Dermis microvascular lymphatic vessel endothelial cell (primary cell): ENCODE data around the gene CARM1. TPM values are rescaled to one million over a fixed set of nuclear protein-coding genes. Genes with fewer than 3 reads are reported as not detected.
A peak's percentile ranks its signal among the peaks of the same experiment; 100 is the strongest.
"Not testable (repeated sequence)": the region's sequence is repeated elsewhere in the genome, so short reads cannot be mapped to it uniquely, and the experiment has no call there.

Experiments used
- DNase-seq, 2 donors: peaks; one replicate each; pipeline versions ENCODE4 v3.0.0 to v3.0.0-alpha.2; 2010; ENCODE audit warnings: low read depth in 2 of 2
- total RNA-seq: library from RNA; depleted of rRNA; stranded (reverse); fragments of >200 nt; gene quantifications from 2 replicates; pipeline ENCODE4 v1.2.1, GENCODE V29; 2014

Gene CARM1
- total RNA-seq, 1 donor from 2014 or later, result 19.0 TPM

DNA sequence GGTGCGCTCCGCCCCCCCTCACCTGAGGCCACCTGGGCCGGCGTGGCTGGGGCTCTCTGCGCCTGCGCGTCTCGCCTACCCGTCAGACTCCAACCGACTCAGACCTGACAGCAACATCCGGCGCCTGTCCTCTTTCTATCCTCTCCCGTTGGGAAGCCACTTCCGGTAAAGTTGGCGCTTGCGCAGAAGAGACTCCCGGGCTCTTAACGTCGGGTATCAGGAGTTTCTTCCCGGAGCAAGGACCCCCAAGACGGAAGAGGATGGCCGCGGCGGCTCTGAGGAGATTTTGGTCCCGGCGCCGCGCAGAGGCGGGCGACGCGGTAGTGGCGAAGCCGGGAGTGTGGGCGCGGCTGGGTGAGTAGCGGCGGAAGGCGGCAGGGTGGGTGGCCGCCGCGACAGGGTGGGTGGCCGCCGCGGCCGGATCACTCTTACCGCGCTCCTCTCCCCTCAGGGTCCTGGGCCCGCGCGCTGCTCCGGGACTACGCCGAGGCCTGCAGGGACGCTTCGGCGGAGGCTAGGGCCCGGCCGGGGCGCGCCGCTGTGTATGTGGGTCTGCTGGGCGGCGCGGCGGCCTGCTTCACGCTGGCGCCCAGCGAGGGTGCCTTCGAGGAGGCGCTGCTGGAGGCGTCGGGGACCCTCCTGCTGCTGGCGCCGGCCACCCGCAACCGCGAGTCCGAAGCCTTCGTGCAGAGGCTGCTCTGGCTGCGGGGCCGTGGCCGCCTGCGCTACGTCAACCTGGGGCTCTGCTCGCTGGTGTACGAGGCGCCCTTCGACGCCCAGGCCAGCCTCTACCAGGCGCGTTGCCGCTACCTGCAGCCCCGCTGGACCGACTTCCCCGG, 57.4 kb downstream of the CARM1 start, which contains the start of the genes TIMM29 and YIPF2:
TIMM29 (plus strand) TSS at position 249 of the 839 bp plus-strand sequence; CDS start at position 261, 12 bp downstream.
YIPF2 (minus strand) TSS at position 77 of the 839 bp plus-strand sequence. CDS start 229 bp downstream, outside the sequence.
- DNase-seq, result peak; percentile 96 to 98

DNA sequence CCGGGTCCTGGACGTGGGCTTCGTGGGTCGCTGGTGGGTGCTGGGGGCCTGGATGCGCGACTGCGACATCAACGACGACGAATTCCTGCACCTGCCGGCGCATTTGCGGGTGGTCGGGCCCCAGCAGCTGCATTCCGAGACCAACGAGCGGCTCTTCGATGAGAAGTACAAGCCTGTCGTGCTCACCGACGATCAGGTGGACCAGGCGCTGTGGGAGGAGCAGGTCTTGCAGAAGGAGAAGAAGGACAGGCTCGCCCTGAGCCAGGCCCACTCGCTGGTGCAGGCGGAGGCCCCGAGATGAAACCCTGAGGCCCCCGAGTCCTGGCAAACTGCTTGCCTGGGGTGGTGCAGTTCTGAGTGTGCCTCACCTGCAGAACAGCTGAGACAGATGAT, 58.0 kb downstream of the CARM1 start:
- no peak for DNase-seq

DNA sequence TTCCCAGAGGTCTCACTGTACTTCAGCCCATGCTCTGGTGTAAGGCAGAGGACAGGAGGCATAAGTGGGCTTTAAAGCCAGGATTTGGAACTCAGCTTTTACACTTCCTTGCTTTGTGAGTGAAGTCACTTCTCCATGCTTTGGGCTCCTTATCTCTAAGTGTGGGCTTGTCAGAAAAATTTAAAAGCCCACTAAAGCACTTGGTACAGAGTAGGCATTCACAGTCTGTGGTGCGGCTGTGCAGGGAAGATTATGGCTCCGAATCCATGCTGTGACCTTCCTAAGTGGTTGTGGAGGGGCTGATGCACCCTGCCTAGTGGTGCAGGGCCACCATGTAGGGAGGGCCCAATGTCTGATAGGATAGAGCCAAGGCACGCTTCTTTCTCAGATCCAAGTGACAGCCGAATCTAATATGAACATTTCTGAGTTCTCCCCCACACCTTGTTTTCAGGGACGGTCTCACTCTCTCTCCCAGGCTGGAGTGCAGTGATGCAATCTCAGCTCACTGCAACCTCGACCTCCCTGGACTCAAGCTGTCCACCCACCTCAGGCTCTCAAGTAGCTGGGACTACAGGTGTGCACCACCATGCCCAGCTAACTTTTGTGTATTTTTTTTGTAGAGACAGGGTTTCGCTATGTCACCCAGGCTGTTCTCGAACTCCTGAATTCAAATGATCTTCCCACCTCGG, 64.2 kb downstream of the CARM1 start:
- no peak for DNase-seq

DNA sequence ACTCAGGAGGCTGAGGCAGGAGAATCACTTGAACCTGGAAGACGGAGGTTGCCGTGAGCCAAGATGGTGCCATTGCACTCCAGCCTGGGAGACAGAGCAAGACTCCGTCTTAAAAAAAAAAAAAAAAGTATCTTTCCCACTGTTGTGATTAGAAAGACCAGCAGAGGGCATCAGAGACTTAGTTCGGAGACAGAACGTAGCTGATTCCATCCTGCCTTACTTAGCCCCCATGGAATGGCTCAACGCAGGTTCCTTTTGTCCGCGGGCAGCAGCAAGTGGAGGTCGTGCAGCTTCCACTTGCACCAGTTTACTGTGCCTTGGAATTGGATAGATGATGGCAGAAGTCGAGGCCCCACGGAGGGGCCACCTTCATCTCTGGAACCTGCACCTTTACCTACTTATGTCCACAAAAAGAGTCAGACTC, 65.3 kb downstream of the CARM1 start:
- DNase-seq, result peak; percentile 66 to 81

DNA sequence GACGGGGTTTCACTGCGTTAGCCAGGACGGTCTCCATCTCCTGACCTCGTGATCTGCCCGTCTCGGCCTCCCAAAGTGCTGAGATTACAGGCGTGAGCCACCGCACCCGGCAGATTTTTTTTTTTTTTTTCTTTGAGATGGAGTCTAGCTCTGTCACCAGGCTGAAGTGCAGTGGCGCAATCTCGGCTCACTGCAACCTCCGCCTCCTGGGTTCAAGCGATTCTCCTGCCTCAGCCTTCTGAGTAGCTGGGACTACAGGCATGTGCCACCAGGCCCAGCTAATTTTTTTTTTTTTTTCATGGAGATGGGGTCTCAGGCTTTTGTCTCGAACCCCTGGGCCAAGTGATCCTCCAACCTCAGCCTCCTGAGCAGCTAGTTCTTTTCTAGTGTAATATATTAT, 70.3 kb downstream of the CARM1 start:
- DNase-seq, result not testable (repeated sequence)

DNA sequence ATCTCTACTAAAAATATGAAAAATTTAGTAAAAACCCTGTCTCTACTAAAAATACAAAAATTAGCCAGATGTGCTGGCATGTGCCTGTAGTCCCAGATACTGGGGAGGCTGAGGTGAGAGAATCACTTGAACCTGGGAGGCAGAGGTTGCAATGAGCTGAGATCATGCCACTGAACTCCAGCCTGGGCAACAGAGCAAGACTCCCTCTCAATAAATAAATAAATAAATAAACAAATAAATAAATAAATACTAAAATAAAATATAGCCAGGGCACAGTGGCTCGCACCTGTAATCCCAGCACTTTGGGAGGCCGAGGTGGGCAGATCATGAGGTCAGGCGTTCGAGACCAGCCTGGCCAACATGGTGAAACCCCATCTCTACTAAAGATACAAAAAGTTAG, 72.1 kb downstream of the CARM1 start:
- not testable (repeated sequence) for DNase-seq

DNA sequence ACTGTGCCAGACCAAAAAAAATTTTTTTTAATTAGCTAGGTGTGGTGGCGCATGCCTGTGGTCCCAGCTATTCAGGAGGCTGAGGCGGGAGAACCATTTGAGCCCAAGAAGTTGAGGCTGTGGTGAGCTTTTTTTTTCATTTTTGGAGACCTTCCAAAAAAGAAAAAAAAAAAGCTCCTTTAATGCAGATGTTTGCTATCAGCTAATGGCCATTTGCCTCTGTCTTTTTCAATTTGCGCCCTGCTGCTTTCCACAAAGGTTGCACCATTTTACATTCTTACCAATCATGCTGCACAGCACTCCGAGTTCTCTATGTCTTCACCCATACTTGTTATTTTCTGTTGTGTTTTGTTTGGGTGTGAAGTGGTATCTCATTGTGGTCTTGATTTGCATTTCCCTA, 73.9 kb downstream of the CARM1 start:
- DNase-seq, result no peak

DNA sequence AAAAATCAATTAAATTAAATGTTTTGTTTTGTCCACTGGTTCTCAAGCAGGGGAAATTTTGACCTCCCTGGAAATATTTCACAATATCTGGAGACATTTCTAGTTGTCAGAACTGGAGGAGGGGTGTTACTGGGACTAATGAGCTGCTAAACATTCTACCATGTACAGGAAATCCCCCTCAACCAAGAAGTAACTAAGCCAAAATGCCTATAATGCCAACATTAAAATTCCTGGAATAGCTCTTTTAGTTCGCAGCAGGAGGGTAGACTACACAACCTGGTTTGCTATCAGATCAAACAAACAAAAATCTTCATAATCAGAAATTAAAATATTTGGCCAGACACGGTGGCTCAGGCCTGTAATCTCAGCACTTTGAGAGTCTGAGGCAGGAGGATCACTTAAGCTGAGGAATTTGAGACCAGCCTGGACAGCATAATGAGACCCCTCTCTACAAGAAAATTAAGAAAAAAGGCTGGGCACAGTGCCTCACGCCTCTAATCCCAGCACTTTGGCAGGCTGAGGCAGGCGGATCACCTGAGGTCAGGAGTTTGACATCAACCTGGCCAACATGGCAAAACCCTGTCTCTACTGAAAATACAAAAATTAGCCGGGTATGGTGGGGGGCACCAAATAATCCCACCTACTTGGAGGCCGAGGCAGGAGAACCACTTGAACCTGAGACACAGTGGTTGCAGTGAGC, 75.8 kb downstream of the CARM1 start:
- no peak for DNase-seq

DNA sequence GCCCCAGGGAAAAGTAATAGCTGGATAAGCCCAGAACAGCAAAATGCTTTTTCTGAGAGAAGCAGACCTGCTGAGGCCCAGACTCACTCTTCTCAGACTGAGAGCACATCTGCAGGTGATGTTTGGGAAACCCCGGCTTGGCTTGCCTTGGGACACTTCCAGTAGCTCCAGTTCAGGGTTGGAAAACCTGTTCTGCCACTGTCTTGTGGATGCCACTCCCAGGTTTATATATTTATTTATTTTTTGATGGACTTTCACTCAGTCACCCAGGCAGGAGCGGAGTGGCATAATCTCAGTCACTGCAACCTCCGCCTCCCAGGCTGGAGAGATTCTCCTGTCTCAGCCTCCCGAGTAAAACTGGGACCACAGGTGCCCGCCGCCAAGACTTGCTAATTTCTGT, 81.5 kb downstream of the CARM1 start:
- DNase-seq, result no peak

DNA sequence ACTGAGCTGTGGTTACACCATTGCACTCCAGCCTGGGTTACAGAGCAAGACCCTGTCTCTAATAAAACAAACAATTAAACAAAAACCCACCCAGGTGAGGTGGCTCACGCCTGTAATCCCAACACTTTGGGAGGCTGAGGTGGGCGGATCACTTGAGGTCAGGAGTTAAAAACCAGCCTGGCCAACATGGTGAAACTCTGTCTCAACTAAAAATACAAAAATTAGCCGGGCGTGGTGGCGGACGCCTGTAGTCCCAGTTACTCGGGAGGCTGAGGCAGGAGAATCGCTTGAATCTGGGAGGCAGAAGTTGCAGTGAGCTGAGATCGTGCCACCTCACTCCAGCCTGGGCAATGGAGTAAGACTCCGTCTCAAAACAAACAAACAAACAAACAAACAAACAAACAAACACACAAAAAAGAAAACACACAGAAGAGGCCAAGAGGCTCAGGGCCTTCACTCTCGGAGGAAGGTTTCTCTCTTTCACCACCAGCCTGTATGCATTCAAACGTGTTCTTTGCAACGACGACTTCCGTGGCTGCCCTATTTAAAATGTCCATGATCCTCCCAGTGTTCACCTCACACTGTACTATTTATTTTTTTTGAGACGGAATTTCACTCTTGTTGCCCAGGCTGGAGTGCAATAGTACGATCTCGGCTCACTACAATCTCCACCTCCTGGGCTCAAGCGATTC, 88.1 kb downstream of the CARM1 start:
- DNase-seq, result not testable (repeated sequence)

DNA sequence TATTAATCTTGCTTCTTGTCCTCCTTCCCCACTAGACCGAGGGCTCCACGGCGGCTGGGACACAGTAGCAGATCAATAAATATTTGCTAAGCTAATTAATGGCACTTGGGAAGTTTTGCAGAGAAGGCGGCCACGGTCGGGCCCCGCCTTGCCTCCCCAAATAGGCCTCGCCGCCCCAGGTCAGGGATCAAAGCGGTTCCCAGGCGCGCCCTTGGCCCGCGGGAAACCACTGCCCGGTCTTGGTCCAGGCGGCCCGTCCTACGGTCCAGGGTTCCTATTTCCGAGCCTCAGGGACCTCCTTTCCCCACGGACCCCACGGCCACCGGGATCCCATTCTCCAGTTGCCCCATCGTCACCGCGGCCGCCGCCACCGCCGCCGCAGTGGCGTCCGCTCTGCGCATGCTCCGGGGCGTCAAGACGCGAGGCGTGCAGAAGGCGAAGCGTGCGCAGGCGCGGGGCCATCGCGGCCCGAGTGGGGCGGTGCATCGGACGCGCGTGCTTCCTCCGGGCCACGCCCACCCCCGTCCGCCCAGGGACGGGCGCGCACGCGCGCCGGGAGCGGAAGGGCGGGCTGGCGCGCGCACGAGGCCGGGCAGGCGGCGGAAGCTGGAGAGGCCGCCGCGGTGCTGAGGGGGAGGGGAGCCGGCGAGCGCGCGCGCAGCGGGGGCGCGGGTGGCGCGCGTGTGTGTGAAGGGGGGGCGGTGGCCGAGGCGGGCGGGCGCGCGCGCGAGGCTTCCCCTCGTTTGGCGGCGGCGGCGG, 89.1 kb downstream of the CARM1 start, which contains the start of gene SMARCA4:
SMARCA4 (plus strand) TSS at position 717 of the 759 bp plus-strand sequence. CDS start 23,122 bp downstream, outside the sequence.
- DNase-seq, result peak; percentile 94 to 97

DNA sequence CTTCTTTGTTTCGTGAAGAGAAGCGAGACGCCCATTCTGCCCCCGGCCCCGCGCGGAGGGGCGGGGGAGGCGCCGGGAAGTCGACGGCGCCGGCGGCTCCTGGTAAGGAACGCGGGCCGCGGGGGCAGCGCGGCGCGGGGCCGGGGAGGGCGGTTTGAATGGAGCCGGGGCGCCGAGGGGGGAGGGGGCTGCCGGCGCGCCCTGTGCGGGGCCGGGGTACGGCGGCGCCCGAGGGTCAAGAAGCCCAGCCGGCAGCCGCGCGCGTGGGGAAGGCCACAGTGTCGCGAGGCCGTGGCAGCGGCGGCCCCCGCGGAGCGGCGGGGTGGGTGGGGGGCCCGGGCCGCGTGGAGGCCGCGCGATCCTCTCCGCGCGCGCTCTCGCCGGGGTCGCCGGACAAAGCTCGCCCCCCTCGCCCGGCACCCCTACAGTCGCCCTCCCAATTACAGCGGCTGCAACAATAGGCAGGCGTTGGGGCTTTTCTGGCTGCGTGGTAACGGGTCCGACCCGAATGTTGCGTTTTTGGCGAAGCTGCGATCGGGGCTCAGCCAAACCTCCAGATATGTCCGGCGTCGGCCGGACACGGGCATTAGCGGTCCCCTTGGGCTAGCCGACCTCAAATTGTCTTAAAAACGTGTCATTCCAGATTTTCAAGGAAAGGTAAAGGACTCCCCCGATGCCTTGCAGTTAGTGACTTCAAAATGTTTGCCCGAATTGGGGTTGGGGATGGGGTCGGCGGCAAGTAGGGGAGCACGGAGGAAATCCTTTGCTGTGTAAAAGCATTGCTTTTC, 89.9 kb downstream of the CARM1 start:
- peak in 1 of 2 donors; percentile 71 for DNase-seq

DNA sequence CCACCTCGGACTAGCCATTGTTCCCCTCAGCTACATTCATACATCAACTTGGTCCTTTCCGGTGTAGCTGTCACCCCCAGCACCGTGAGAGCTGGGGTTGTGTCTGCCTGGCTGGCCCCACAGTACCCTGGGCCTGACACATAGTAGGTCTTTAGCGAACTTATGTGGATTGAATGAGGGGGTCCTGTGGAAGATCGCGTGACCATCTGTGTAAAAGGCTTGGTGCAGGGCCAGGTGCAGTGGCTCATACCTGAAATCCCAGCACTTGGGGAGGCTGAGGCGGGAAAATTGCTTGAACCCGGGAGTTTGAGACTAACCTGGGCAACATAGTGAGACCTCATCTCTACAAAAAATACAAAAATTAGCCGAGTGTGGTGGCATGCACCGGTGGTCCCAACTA, 91.5 kb downstream of the CARM1 start:
- DNase-seq, result no peak

DNA sequence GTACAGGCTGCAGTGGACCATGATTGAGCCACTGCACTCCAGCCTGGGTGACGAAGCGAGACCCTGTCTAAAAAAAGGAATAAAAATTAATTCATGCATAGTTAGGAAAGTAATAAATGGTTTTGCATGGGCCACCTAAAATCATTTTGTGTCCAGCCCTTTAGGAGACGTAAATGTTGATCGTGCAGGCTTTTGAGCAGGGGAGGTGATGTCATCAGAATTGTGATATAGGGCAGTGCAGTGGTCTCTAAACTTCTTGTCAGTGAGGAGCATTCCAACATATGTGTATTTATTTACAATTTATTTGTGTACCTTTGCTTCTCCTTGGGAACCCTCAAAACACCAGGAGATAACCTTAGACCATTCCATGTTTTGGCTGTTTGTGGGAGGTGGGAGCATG, 92.5 kb downstream of the CARM1 start:
- DNase-seq, result no peak

DNA sequence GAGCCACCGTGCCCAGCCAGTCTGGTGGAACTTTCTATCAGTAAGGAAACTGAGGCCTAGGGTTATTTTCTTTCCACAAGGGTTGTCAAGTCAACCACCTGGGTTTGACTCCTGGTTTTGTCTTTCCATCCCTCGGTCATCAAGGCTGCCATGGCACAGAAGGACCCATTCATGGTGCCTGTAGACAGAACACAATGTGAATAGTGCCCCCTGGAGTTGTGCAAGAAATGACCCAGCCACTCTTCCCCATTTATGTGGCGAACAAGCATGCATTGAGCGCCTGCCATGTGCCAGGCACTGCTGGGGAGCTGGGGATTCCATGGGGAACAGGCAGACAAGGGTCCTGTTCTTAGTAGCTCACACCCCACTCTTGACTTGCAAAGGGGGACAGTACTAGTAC, 93.5 kb downstream of the CARM1 start:
- DNase-seq, result no peak

DNA sequence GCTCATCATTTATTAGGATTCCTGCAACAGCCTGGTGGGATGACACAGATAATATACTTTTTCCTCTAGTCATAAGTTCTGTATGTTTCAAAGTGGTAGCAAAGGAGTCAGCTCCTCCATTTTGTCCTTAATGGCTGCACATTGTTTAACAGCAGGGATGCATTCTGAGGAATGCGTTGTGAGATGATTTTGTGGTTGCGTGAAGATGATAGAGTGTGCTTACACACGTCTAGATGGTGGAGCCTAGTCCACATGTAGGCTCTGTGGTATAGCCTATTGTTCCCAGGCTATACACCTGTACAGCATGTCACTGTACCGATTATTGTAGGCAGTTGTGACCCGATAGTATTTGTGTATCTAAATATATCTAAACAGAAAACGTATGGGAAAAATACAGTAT, 94.0 kb downstream of the CARM1 start:
- no peak for DNase-seq

DNA sequence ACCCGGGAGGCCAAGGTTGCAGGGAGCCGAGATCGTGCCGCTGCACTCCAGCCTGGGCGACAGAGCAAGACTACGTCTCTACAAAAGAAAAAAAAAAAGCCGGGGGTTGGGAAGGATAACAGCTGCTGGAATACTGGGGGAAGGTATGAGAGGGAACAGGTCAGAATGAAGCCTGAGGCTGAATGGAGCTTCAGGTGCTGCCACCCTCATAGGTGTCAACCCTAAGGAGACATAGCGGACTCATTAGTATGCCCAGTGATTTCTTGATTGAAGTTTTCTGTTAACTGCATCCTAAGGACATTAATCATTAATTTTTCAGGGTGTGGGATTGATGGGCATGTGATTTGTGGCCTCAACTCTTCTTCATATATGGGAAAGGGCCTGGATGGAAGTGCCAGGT, 95.5 kb downstream of the CARM1 start:
- no peak for DNase-seq

DNA sequence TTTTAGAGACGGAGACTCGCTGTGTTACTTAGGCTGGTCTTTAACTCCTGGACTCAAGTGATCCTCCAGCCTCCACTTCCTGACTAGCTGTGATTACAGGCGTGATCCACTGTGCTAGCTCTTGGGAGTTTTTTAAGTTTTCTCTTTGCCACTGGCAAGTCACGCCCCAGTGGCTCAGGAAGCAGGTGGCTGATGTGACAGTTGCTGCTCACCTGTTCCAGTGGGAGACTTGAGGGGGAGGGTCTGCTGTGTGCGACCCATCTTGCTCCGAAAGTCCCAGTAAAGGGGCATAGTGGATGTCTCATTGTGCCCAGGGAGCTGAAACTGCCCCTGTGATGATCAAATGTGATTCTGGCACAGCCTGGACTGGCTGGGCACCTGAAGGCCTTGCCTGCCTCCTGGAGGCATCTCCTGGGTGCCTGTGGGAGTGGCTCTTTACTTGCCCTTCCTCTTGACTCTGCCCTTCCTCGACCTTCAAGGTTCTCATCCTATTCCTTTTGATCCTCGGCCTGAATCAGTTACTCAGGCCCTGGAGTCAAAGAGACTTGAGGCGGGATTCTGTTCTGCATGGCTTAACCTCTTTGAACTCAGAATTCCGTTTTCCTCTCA, 97.3 kb downstream of the CARM1 start:
- no peak for DNase-seq

DNA sequence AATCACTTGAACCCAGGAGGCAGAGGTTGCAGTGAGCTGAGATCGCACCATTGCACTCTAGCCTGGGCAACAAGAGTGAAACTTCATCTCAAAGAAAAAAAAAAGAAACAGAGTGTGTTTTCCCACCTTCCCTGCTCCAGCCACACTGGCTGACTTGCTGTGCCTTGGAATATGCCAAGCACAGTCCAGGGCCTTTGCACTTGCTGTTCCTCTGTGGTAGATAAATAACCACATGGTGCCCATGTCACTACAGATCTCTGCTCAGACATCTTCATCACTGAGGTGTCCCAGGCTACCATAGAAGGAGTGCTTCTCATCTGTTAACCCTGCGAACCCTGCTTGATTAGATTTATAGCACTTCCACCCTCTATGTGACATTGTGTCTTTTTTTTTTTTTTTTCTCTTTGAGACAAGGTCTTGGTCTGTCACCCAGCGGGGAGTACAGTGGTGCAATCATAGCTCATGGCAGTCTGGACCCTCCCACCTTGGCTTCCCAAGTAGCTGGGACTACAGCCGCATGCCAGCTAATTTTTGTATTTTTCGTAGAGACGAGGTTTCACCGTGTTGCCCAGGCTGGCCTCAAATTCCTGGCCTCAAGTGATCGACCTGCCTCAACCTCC, 99.9 kb downstream of the CARM1 start:
- DNase-seq, result no peak
